DOHH2 (cell line): Measurements from ENCODE around the gene C4orf50.
"Not testable (repeated sequence)": the region's sequence is repeated elsewhere in the genome, so short reads cannot be mapped to it uniquely, and the experiment has no call there.

Experiments used
- CTCF ChIP-seq: fragments of 200-600 bp; sonication (generic); IDR thresholded peaks from one replicate; pipeline ENCODE4 v1.5.1; 2014; ENCODE audit warnings: antibody characterized with exemption, mild to moderate bottlenecking, low read depth, low read length; ENCODE audit not compliant: poor library complexity, severe bottlenecking
- EZH2phosphoT487 ChIP-seq: fragments of 200-600 bp; sonication (generic); IDR thresholded peaks from 2 replicates; pipeline ENCODE4 v1.6.1; 2017; ENCODE audit warnings: borderline replicate concordance, mild to moderate bottlenecking, antibody characterized with exemption, low read length, moderate library complexity, mixed read lengths

DNA sequence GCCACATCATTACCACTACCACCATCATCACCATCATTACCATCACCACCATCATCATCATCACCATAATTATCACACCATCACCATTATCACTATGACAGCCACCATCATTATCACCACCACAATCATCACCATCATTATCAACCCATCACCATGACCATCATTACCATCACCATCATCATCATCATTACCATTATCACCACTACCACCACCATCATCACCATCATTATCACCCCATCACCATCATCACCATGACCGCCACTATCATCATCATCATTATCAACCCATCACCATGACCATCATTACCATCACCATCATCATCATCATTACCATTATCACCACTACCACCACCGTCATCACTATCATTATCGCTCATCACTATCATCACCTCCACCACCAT is 161.9 kb downstream of the C4orf50 start:
- not testable (repeated sequence) for TF ChIP-seq CTCF, EZH2phosphoT487
